ENCODE results near the gene ANKRD42. TPM values are rescaled to one million over a fixed set of nuclear protein-coding genes. Genes with fewer than 3 reads are reported as not detected.

Gene ANKRD42
- total and polyA plus RNA-seq, 2 of the 8 experiments (the other 6 are each of a cell fraction or from before 2014, with no cell fraction given) = 2.0 to 5.5 TPM

GRCh38 chr11:83205608-83206185, 12.2 kb downstream of the ANKRD42 start (continued):
- TF ChIP-seq, protein P1, sequence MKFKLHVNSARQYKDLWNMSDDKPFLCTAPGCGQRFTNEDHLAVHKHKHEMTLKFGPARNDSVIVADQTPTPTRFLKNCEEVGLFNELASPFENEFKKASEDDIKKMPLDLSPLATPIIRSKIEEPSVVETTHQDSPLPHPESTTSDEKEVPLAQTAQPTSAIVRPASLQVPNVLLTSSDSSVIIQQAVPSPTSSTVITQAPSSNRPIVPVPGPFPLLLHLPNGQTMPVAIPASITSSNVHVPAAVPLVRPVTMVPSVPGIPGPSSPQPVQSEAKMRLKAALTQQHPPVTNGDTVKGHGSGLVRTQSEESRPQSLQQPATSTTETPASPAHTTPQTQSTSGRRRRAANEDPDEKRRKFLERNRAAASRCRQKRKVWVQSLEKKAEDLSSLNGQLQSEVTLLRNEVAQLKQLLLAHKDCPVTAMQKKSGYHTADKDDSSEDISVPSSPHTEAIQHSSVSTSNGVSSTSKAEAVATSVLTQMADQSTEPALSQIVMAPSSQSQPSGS (IDR thresholded peaks at IDR 0.05; ENCODE audit: low read length) = no peak
- no peak for TF ChIP-seq POU5F1 (IDR thresholded peaks at IDR 0.05; ENCODE audit: low read depth, low read length)
- no peak for TF ChIP-seq SUZ12 (IDR thresholded peaks at IDR 0.05; ENCODE audit: low read length)
- TF ChIP-seq TAF7 (optimal IDR thresholded peaks at IDR 0.05; ENCODE audit: borderline replicate concordance, low read depth, low read length) = no peak
- no peak for TF ChIP-seq SP1 (IDR thresholded peaks at IDR 0.05; ENCODE audit: low read depth, low read length)

All from H1 (cell line).